Kidney (tissue), 14 donors: ENCODE data around the gene PHF19. TPM values are rescaled to one million over a fixed set of nuclear protein-coding genes. Genes with fewer than 3 reads are reported as not detected.

Experiments used
- DNase-seq, 5 donors: peaks; one replicate each; pipeline ENCODE4 v3.0.0-alpha.2; 2013 to 2020
- FAIRE-seq: peaks from 2 replicates; lab custom pipeline; 2012; peaks lifted over from hg19 to GRCh38; lab: Jason Lieb, UNC
- H3K27ac ChIP-seq, 2 donors: one replicate each; pipeline ENCODE4 v1.7.0; 2013; ENCODE audit warnings: low read depth in 2 of 2, low read length in 2 of 2, inconsistent platforms in 1 of 2
- H3K27me3 ChIP-seq: one replicate; pipeline ENCODE4 v1.7.1; 2013; ENCODE audit warnings: low read length, inconsistent platforms; ENCODE audit not compliant: control insufficient read depth, insufficient read depth
- H3K36me3 ChIP-seq, 3 donors: one replicate each; pipeline versions ENCODE4 v1.7.0 to v1.7.1; 2013; ENCODE audit warnings: low read length in 3 of 3, control low read depth in 1 of 3, inconsistent platforms in 1 of 3; ENCODE audit not compliant: insufficient read depth in 3 of 3, control insufficient read depth in 2 of 3
- H3K4me1 ChIP-seq, 3 donors: one replicate each; pipeline versions ENCODE4 v1.7.0 to v1.7.1; 2013; ENCODE audit warnings: low read length in 3 of 3, inconsistent platforms in 1 of 3, low read depth in 1 of 3; ENCODE audit not compliant: control insufficient read depth in 2 of 3, insufficient read depth in 2 of 3
- H3K4me3 ChIP-seq, 3 donors: one replicate each; pipeline versions ENCODE4 v1.7.0 to v1.8.1; 2013; ENCODE audit warnings: low read length in 3 of 3, control low read depth in 1 of 3, inconsistent platforms in 1 of 3
- H3K9ac ChIP-seq, 3 donors: one replicate each; pipeline versions ENCODE4 v1.7.0 to v1.7.1; 2013; ENCODE audit warnings: low read length in 3 of 3, control low read depth in 1 of 3, inconsistent platforms in 1 of 3
- H3K9me3 ChIP-seq, 3 donors: one replicate each; pipeline versions ENCODE4 v1.7.0 to v1.7.1; 2013; ENCODE audit warnings: low read length in 3 of 3, control low read depth in 1 of 3, inconsistent platforms in 1 of 3; ENCODE audit not compliant: control insufficient read depth in 2 of 3, insufficient read depth in 1 of 3
- intact Hi-C: fragments of 100-400 bp; cut with DNase I; formaldehyde crosslinking; loops from one replicate; pipeline ENCODE4 v1.11.1; 2022
- polyA plus RNA-seq: library from polyadenylated mRNA; stranded (reverse); fragments of 350-450 nt; fragmentation: Illumina TruSeq; extraction: RNeasy Lipid Tissue Mini Kit (QIAGEN cat#74804); gene quantifications from one replicate; pipeline ENCODE4 v1.2.3, GENCODE V29; 2014; ENCODE audit warnings: low read depth, low replicate concordance; ENCODE audit not compliant: insufficient read depth
- total RNA-seq: library from RNA; stranded (reverse); fragmentation: NEBNext Ultra II Directional; extraction: Animal tissue kit (Norgen Biotek cat#: 25700); gene quantifications from one replicate; pipeline ENCODE4 v1.2.1, GENCODE V29; 2021
- TF ChIP-seq, protein P1 (sequence below): IDR thresholded peaks from 3 replicates; pipeline ENCODE4 v1.5.1; 2012; ENCODE audit warnings: mild to moderate bottlenecking, moderate library complexity, borderline replicate concordance; ENCODE audit not compliant: insufficient read depth; ENCODE audit errors: extremely low read depth
- donor health status: control.
- donor health status: control.
- donor health status: control.
- donor health status: control.
- donor health status: control.
- donor health status: DM: yes; HTN: yes; CAD: no.
- donor health status: Normal renal cell carcinoma (clear cell type).

Gene PHF19
- total and polyA plus RNA-seq, 2 donors from 2014 or later, result 6.9 to 17.4 TPM

DNA sequence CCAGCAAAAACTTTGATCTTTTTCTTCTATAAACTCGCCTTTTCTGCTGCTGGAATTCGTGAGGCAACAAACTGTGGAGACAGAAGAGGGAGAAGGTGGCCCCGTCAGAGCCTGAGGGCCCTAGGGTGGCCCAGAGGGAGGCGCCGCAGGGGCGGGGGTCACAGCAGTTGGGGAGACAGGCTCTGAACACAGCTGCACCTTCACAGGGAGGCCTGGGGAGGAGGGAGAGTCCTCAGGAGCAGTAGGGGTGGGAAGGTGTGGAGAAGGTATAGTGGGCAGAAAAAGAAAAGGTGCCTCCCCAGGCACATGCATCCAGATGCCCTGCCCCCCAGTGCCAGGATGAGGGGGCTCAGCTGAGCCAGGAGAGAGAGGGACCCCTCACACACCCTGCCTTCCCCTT lies 15.1 kb downstream of the PHF19 start:
- H3K9ac ChIP-seq, result no peak overlapping the region
- DNase-seq, result no peak
- no peak for FAIRE-seq
- intact Hi-C loops, result no loop called here
- no peaks in the 10 kb centered on the region for H3K9me3 ChIP-seq
- H3K4me3 ChIP-seq, result no peak overlapping the region
- H3K27me3 ChIP-seq, result no peaks in the 10 kb centered on the region
- H3K36me3 ChIP-seq, result peaks cover 0 to 3% (median 0%) of the 10 kb centered on the region in 3 donors
- no peaks in the 10 kb centered on the region for H3K4me1 ChIP-seq
- TF ChIP-seq, protein P1, sequence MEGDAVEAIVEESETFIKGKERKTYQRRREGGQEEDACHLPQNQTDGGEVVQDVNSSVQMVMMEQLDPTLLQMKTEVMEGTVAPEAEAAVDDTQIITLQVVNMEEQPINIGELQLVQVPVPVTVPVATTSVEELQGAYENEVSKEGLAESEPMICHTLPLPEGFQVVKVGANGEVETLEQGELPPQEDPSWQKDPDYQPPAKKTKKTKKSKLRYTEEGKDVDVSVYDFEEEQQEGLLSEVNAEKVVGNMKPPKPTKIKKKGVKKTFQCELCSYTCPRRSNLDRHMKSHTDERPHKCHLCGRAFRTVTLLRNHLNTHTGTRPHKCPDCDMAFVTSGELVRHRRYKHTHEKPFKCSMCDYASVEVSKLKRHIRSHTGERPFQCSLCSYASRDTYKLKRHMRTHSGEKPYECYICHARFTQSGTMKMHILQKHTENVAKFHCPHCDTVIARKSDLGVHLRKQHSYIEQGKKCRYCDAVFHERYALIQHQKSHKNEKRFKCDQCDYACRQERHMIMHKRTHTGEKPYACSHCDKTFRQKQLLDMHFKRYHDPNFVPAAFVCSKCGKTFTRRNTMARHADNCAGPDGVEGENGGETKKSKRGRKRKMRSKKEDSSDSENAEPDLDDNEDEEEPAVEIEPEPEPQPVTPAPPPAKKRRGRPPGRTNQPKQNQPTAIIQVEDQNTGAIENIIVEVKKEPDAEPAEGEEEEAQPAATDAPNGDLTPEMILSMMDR, result no peak
- no peak overlapping the region for H3K27ac ChIP-seq

DNA sequence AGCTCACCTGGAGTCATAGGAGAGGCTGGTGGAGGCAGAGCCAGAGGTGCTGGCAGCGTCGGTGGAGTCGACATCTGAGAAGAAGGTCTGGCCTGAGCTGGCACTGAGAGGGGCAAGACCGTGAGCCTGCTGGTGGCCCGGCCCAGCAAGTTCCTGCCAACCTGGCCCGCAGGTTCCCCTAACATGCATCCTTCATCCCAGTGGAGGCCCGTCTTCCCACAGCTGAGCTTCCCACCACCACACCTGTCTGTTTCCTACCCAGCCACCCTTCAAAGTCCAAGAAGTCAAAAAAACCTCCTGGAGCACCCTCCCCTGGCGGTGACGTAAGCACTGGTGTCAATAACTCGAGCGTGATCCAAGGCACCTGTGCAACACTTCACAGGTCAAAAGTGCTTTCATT lies 16.9 kb downstream of the PHF19 start:
- H3K9ac ChIP-seq, result no peak overlapping the region
- no peaks in the 10 kb centered on the region for H3K4me1 ChIP-seq
- H3K4me3 ChIP-seq, result no peak overlapping the region
- H3K27me3 ChIP-seq, result no peaks in the 10 kb centered on the region
- H3K9me3 ChIP-seq, result no peaks in the 10 kb centered on the region
- TF ChIP-seq, protein P1, result no peak
- DNase-seq, result peak in 1 of 5 donors; percentile 23
- no peak overlapping the region for H3K27ac ChIP-seq
- FAIRE-seq, result no peak
- H3K36me3 ChIP-seq, result peaks cover 0 to 3% (median 0%) of the 10 kb centered on the region in 3 donors
- intact Hi-C loops, result no loop called here

DNA sequence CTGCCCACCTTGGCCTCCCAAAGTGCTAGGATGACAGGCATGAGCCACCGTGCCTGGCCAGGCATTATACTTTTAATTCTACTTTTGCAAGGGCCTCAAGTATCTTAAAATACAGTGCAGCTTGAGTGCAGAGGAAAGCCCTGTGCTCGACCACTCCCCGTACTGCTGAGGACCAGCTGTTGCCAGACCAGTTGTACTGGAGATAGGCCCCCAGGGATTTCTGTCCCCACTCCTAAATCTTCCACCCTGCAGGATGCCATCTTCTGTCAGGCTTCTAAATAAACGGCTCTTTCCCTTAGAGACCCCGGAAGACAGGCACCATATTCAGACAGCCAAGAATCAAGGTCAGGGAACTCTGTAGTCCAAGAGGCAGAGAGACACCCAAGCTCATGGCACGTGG lies 17.6 kb downstream of the PHF19 start:
- no peaks in the 10 kb centered on the region for H3K27me3 ChIP-seq
- intact Hi-C loops, result no loop called here
- no peaks in the 10 kb centered on the region for H3K9me3 ChIP-seq
- peak in 1 of 5 donors; percentile 13 for DNase-seq
- H3K9ac ChIP-seq, result no peak overlapping the region
- H3K36me3 ChIP-seq, result peaks cover 0 to 3% (median 0%) of the 10 kb centered on the region in 3 donors
- TF ChIP-seq, protein P1, result no peak
- H3K27ac ChIP-seq, result no peak overlapping the region
- FAIRE-seq, result no peak
- H3K4me1 ChIP-seq, result no peaks in the 10 kb centered on the region
- no peak overlapping the region for H3K4me3 ChIP-seq

DNA sequence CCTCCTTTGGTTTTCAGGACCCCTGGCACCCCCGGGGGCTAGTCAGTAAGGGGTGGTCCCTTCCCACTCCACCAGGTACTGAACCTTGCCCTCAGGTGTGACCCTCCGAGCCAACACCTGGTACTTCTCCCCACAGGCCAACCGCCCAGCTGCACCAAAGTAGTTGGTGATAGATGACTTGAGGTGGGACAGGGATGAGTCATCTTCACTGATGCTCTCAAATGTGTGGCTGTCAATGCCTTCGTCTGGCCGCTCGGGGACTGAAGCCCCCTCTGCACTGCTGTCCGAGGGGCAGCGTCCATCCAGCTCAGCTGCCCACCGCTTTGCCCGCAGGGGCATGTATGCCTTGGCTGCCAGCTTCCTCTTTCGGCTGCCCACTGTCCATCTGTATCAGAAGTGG lies 19.1 kb downstream of the PHF19 start:
- DNase-seq, result peak in 1 of 5 donors; percentile 21
- H3K27me3 ChIP-seq, result no peaks in the 10 kb centered on the region
- H3K27ac ChIP-seq, result no peak overlapping the region
- TF ChIP-seq, protein P1, result no peak
- no peak overlapping the region for H3K4me3 ChIP-seq
- H3K4me1 ChIP-seq, result no peaks in the 10 kb centered on the region
- no peaks in the 10 kb centered on the region for H3K9me3 ChIP-seq
- H3K9ac ChIP-seq, result no peak overlapping the region
- no peak for FAIRE-seq
- peaks cover 0 to 3% (median 0%) of the 10 kb centered on the region in 3 donors for H3K36me3 ChIP-seq
- intact Hi-C loops, result no loop called here
